SK-MEL-5 (cell line): ENCODE data around the gene XAGE1A. TPM values are rescaled to one million over a fixed set of nuclear protein-coding genes. Genes with fewer than 3 reads are reported as not detected.

Source experiments
- small RNA-seq, 2 experiments: library from RNA; depleted of rRNA; stranded (forward); fragments of <200 nt; gene quantifications; one replicate each; pipeline ENCODE3, GENCODE V24; 2014
- total RNA-seq: library from RNA; depleted of rRNA; stranded (reverse); fragments of >200 nt; shearing (Covaris generic); gene quantifications from 2 replicates; pipeline ENCODE4 v1.2.3, GENCODE V29; 2014; rRNA removed

XAGE1A gene
- total RNA-seq, 1 experiment from 2014 or later: not detected

Small RNA genes lying within 50 kb of the gene (small RNA-seq; reads per million reads assigned to genes)
- gene BX510359.8 (0 reads per million in 2 experiments), gene RBM22P7 (0 reads per million in 2 experiments)

Other genes with a start within 250 kb of the XAGE1A start
- not detected in 2 replicates for gene XAGE2, start 126.8 kb upstream of the XAGE1A start, total RNA-seq
- 1.8 and 15.3 TPM in 2 replicates for gene XAGE1B, start 21.3 kb downstream of the XAGE1A start, total RNA-seq
- gene SSX7, start 159.1 kb downstream of the XAGE1A start, total RNA-seq: not detected in 2 replicates
- gene SSX2, start 211.4 kb downstream of the XAGE1A start, total RNA-seq: not detected in 2 replicates